Fibroblast of lung (primary cell): Measurements from ENCODE around the gene NAT10.

ENCODE experiments used
- EZH2 ChIP-seq: IDR thresholded peaks from 2 replicates; pipeline ENCODE4 v1.5.1; 2012; ENCODE audit warnings: low read length, control low read depth, mild to moderate bottlenecking; ENCODE audit errors: missing control alignments
- TF ChIP-seq, protein P1 (sequence below), 2 donors: IDR thresholded peaks in 1 of 2; conservative IDR thresholded peaks in 1 of 2; 1 replicate in 1 of 2; 2 replicates in 1 of 2; pipeline ENCODE4 v1.5.1; 2011 to 2012; ENCODE audit warnings: low read length in 2 of 2, control low read depth in 1 of 2, inconsistent platforms in 1 of 2, low read depth in 1 of 2, mild to moderate bottlenecking in 1 of 2

- TF ChIP-seq, protein P1, sequence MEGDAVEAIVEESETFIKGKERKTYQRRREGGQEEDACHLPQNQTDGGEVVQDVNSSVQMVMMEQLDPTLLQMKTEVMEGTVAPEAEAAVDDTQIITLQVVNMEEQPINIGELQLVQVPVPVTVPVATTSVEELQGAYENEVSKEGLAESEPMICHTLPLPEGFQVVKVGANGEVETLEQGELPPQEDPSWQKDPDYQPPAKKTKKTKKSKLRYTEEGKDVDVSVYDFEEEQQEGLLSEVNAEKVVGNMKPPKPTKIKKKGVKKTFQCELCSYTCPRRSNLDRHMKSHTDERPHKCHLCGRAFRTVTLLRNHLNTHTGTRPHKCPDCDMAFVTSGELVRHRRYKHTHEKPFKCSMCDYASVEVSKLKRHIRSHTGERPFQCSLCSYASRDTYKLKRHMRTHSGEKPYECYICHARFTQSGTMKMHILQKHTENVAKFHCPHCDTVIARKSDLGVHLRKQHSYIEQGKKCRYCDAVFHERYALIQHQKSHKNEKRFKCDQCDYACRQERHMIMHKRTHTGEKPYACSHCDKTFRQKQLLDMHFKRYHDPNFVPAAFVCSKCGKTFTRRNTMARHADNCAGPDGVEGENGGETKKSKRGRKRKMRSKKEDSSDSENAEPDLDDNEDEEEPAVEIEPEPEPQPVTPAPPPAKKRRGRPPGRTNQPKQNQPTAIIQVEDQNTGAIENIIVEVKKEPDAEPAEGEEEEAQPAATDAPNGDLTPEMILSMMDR (conservative IDR thresholded peaks at IDR 0.05 in 1 of 2, IDR thresholded peaks at IDR 0.05 in 1 of 2; ENCODE audit: low read depth in 1 of 2, low read length in 2 of 2): no peak
- no peak for TF ChIP-seq EZH2
Observed at GRCh38 chr11:34146411-34146810, 41.0 kb downstream of the NAT10 start.
